K562 (cell line): ENCODE results near the gene SHOC1. TPM values are rescaled to one million over a fixed set of nuclear protein-coding genes. Genes with fewer than 3 reads are reported as not detected.

Source experiments
- CHD7 ChIP-seq: fragments of 200-600 bp; sonication (generic); IDR thresholded peaks from one replicate; pipeline ENCODE4 v1.6.1; 2012; ENCODE audit warnings: mild to moderate bottlenecking, low read depth, low read length, inconsistent platforms
- TSC22D4 ChIP-seq: fragments of 450-650 bp; IDR thresholded peaks from 2 replicates; pipeline ENCODE4 v1.6.1; 2016; ENCODE audit warnings: missing genetic modification characterization, missing biosample characterization, control low read depth
- ZNF24 ChIP-seq: fragments of 450-650 bp; IDR thresholded peaks from 2 replicates; pipeline ENCODE4 v1.6.1; 2016
- polyA plus RNA-seq, 8 experiments: library from polyadenylated mRNA; depleted of rRNA in 4 of 8; stranded (reverse) in 5 of 8; unstranded in 3 of 8; fragments of >200 nt; fragmentation: Nextera tagmentation in 2 of 8; fragmentation: Illumina TruSeq in 1 of 8; extraction: Ambion mirVana in 2 of 8; extraction: Trizol in 1 of 8; gene quantifications; 2 replicates each; pipeline versions ENCODE4 v1.2.1 to v1.2.3, GENCODE V29; 2011 to 2014; ENCODE audit warnings: inconsistent platforms in 1 of 8, missing spikeins in 1 of 8
- total RNA-seq, 7 experiments: library from RNA; depleted of rRNA in 6 of 7; stranded (reverse); fragments of >200 nt in 6 of 7; fragmentation: Illumina TruSeq in 2 of 7; extraction: Trizol in 2 of 7; gene quantifications; 2 replicates each; pipeline versions ENCODE4 v1.2.1 to v1.2.3, GENCODE V29; 2011 to 2021; ENCODE audit warnings: low replicate concordance in 1 of 7

The SHOC1 gene
- total and polyA plus RNA-seq, 9 of the 15 experiments (the other 6 are each of a cell fraction or from before 2014, with no cell fraction given): 0.03 to 0.09 (median 0.04) TPM; not detected in 6

GRCh38 chr9:111783857-111784256, 10.9 kb downstream of the SHOC1 start (continued):
- TF ChIP-seq CHD7 (no peak), ZNF24 (no peak), TSC22D4 (tag) (no peak)
